K562 (cell line): ENCODE measurements around the gene SPAG16. TPM values are rescaled to one million over a fixed set of nuclear protein-coding genes. Genes with fewer than 3 reads are reported as not detected.

Experiments
- ATAC-seq: fragments of 200-7000 bp; cut with Tn5 transposase; 3 replicates; pipeline ENCODE4 v1.9.1; 2020; ENCODE audit warnings: moderate library complexity
- BruUV-seq: library from RNA; stranded (reverse); fragments of 400-500 nt; replicated peaks from 2 replicates; lab custom pipeline; 2021; lab: Mats Ljungman, UMichigan
- CTCF ChIA-PET: fragments of 300-600 bp; formaldehyde crosslinking; extraction: SDS; loops from one replicate; lab custom pipeline; 2021; ENCODE audit warnings: low intra/inter-chr PET ratio; lab: Yijun Ruan, JAX
- POLR2A ChIA-PET: fragments of 300-600, 350-650 bp; sonication (Branson Sonifier 250); formaldehyde crosslinking; extraction: SDS; loops from one replicate; lab custom pipeline; 2021; ENCODE audit warnings: antibody characterized with exemption, inconsistent platforms; lab: Yijun Ruan, JAX
- DNase-seq, 4 experiments: peaks; one replicate each; pipeline versions ENCODE4 v3.0.0 to v3.0.0-alpha.2; 2011 to 2018; ENCODE audit warnings: low spot score in 3 of 4, mixed read lengths in 3 of 4; ENCODE audit errors: extremely low read depth in 1 of 4
- FAIRE-seq: peaks from 2 replicates; lab custom pipeline; 2011; peaks lifted over from hg19 to GRCh38; lab: Jason Lieb, UNC
- H2AFZ ChIP-seq: 2 replicates; pipeline ENCODE4 v1.6.0; 2011; ENCODE audit warnings: low read depth, low read length, control low read depth, inconsistent platforms
- H3K27ac ChIP-seq: fragments of 200-600 bp; 3 replicates; pipeline ENCODE4 v1.8.0; 2011; ENCODE audit warnings: low read depth, mild to moderate bottlenecking, control low read depth, inconsistent platforms, low read length, moderate library complexity, mixed read lengths; ENCODE audit errors: extremely low read depth
- H3K27me3 ChIP-seq, 2 experiments: fragments of 300-600 bp in 1 of 2; 2 replicates in 1 of 2; 3 replicates in 1 of 2; pipeline versions ENCODE4 v1.6.0 to v1.8.0; 2011; ENCODE audit warnings: inconsistent platforms in 2 of 2, low read length in 2 of 2, mild to moderate bottlenecking in 1 of 2, mixed read lengths in 1 of 2, moderate library complexity in 1 of 2; ENCODE audit not compliant: control insufficient read depth in 2 of 2, insufficient read depth in 2 of 2
- H3K36me3 ChIP-seq: fragments of 300-600 bp; 3 replicates; pipeline ENCODE4 v1.8.0; 2011; ENCODE audit warnings: mild to moderate bottlenecking, low read length, inconsistent platforms; ENCODE audit not compliant: control insufficient read depth, insufficient read depth
- H3K4me1 ChIP-seq, 2 experiments: fragments of 200-600 bp in 1 of 2; replicated peaks in 1 of 2; 2 replicates in 1 of 2; 3 replicates in 1 of 2; pipeline versions ENCODE4 v1.5.1 to v1.8.0; 2011; ENCODE audit warnings: inconsistent platforms in 2 of 2, low read length in 2 of 2, mild to moderate bottlenecking in 1 of 2, mixed read lengths in 1 of 2, moderate library complexity in 1 of 2; ENCODE audit not compliant: control insufficient read depth in 2 of 2, insufficient read depth in 2 of 2
- H3K4me2 ChIP-seq: 2 replicates; pipeline ENCODE4 v1.6.1; 2011; ENCODE audit warnings: low read length, control low read depth, inconsistent platforms, mixed read lengths; ENCODE audit not compliant: insufficient read depth
- H3K4me3 ChIP-seq: fragments of 200-600 bp; sonication (generic), shearing (Covaris generic); 2 replicates; pipeline ENCODE4 v1.5.1; 2016; ENCODE audit warnings: control low read depth, inconsistent platforms
- H3K79me2 ChIP-seq: fragments of 200-600 bp; 3 replicates; pipeline ENCODE4 v1.8.0; 2011; ENCODE audit warnings: low read length, inconsistent platforms; ENCODE audit not compliant: control insufficient read depth, insufficient read depth
- H3K9ac ChIP-seq, 2 experiments: 2 replicates each; pipeline versions ENCODE4 v1.6.0 to v1.6.1; 2011; ENCODE audit warnings: low read depth in 2 of 2, low read length in 2 of 2, control low read depth in 1 of 2, inconsistent platforms in 1 of 2, mild to moderate bottlenecking in 1 of 2, mixed read lengths in 1 of 2; ENCODE audit not compliant: insufficient read depth in 1 of 2
- H3K9me1 ChIP-seq: one replicate; pipeline ENCODE4 v1.6.0; 2011; ENCODE audit warnings: inconsistent platforms, mild to moderate bottlenecking, low read length, moderate library complexity; ENCODE audit not compliant: control insufficient read depth, insufficient read depth
- H3K9me3 ChIP-seq: replicated peaks from 2 replicates; pipeline ENCODE4 v1.5.1; 2011; ENCODE audit warnings: low read depth, low read length, inconsistent platforms; ENCODE audit not compliant: control insufficient read depth, insufficient read depth
- H4K20me1 ChIP-seq: replicated peaks from 2 replicates; pipeline ENCODE4 v1.6.1; 2011; ENCODE audit warnings: low read length, inconsistent platforms, mixed read lengths; ENCODE audit not compliant: control insufficient read depth, insufficient read depth
- ILF3 ChIP-seq: fragments of 450-650 bp; IDR thresholded peaks from 2 replicates; pipeline ENCODE4 v1.6.1; 2018; ENCODE audit warnings: antibody characterized with exemption, mild to moderate bottlenecking, moderate library complexity, borderline replicate concordance
- KAT8 ChIP-seq: fragments of 450-650 bp; IDR thresholded peaks from 2 replicates; pipeline ENCODE4 v1.6.1; 2016; ENCODE audit warnings: low read depth, mild to moderate bottlenecking
- MEIS2 ChIP-seq: fragments of 450-650 bp; IDR thresholded peaks from 2 replicates; pipeline ENCODE4 v1.6.1; 2014; ENCODE audit warnings: mild to moderate bottlenecking; ENCODE audit not compliant: partially characterized antibody
- MXI1 ChIP-seq: IDR thresholded peaks from 2 replicates; pipeline ENCODE4 v1.6.1; 2011; ENCODE audit warnings: low read depth, mild to moderate bottlenecking, improper control_type of control experiment, low read length
- PTBP1 ChIP-seq: fragments of 200-400 bp; formaldehyde crosslinking; IDR thresholded peaks from 2 replicates; pipeline ENCODE4 v1.6.1; 2017; ENCODE audit warnings: low read depth, low read length
- RBBP5 ChIP-seq: fragments of 200-600 bp; sonication (generic); IDR thresholded peaks from 2 replicates; pipeline ENCODE4 v1.6.1; 2012; ENCODE audit warnings: borderline replicate concordance, mild to moderate bottlenecking, low read length, control low read depth, inconsistent platforms; ENCODE audit not compliant: insufficient read depth, poor library complexity, severe bottlenecking
- RBM14 ChIP-seq: fragments of 200-400 bp; formaldehyde crosslinking; IDR thresholded peaks from 2 replicates; pipeline ENCODE4 v1.6.1; 2018; ENCODE audit warnings: low read depth, mild to moderate bottlenecking, low read length, moderate library complexity, borderline replicate concordance; ENCODE audit not compliant: insufficient read depth
- ZKSCAN1 ChIP-seq: fragments of 150-350 bp; IDR thresholded peaks from 2 replicates; pipeline ENCODE4 v1.6.1; 2016; ENCODE audit warnings: low read depth, low read length
- ZNF12 ChIP-seq: sonication (generic); formaldehyde crosslinking; IDR thresholded peaks from 2 replicates; pipeline ENCODE4 v1.4.0; 2020; ENCODE audit warnings: mild to moderate bottlenecking, missing genetic modification reagents
- ZNF217 ChIP-seq: sonication (generic); formaldehyde crosslinking; IDR thresholded peaks from 2 replicates; pipeline ENCODE4 v1.8.0; 2022; ENCODE audit warnings: mild to moderate bottlenecking, missing genetic modification reagents
- WGBS: fragments of 100-300 bp; shearing (Covaris generic); methylation state at CpG from one replicate; pipeline ENCODE4 v1.1.6; 2016; ENCODE audit warnings: low coverage, mixed read lengths; ENCODE audit not compliant: insufficient coverage; ENCODE audit errors: missing lambda C conversion rate; 5-methylcytosine and 5-hydroxymethylcytosine counted together
- in situ Hi-C: fragments of 300-500 bp; cut with MboI; formaldehyde crosslinking; loops from 4 replicates; pipeline ENCODE4 v1.15.0; 2018; ENCODE audit warnings: inconsistent platforms, mixed read lengths
- intact Hi-C: fragments of 100-400 bp; cut with micrococcal nuclease; formaldehyde crosslinking; loops from 2 replicates; pipeline ENCODE4 v1.14.2; 2022
- polyA plus RNA-seq, 8 experiments: library from polyadenylated mRNA; depleted of rRNA in 4 of 8; stranded (reverse) in 5 of 8; unstranded in 3 of 8; fragments of >200 nt; fragmentation: Nextera tagmentation in 2 of 8; fragmentation: Illumina TruSeq in 1 of 8; extraction: Ambion mirVana in 2 of 8; extraction: Trizol in 1 of 8; gene quantifications; 2 replicates each; pipeline versions ENCODE4 v1.2.1 to v1.2.3, GENCODE V29; 2011 to 2014; ENCODE audit warnings: inconsistent platforms in 1 of 8, missing spikeins in 1 of 8
- total RNA-seq, 7 experiments: library from RNA; depleted of rRNA in 6 of 7; stranded (reverse); fragments of >200 nt in 6 of 7; fragmentation: Illumina TruSeq in 2 of 7; extraction: Trizol in 2 of 7; gene quantifications; 2 replicates each; pipeline versions ENCODE4 v1.2.1 to v1.2.3, GENCODE V29; 2011 to 2021; ENCODE audit warnings: low replicate concordance in 1 of 7

The SPAG16 gene
- total and polyA plus RNA-seq, 9 of the 15 experiments (the other 6 are each of a cell fraction or from before 2014, with no cell fraction given), result 0.98 to 5.9 (median 3.5) TPM

GRCh38 chr2:214035921-214036320 is 751.7 kb downstream of the SPAG16 start:
- WGBS, result 0% methylated on average over 1 of the region's 2 CpGs

GRCh38 chr2:214038186-214038585 is 753.9 kb downstream of the SPAG16 start:
- ChIA-PET POLR2A (no interaction called here), CTCF (no interaction called here)
- Histone ChIP-seq H3K4me3 (no peak overlapping the region), H3K9me3 (no peaks in the 10 kb centered on the region), H3K27me3 (no peaks in the 10 kb centered on the region), H3K36me3 (no peaks in the 10 kb centered on the region), H4K20me1 (no peaks in the 10 kb centered on the region), H3K79me2 (no peaks in the 10 kb centered on the region), H3K9me1 (no peaks in the 10 kb centered on the region), H3K27ac (no peak overlapping the region), H2AFZ (no peak overlapping the region), H3K4me1 (no peaks in the 10 kb centered on the region), H3K9ac (no peak overlapping the region), H3K4me2 (no peak overlapping the region)
- intact Hi-C loops, result no loop called here
- TF ChIP-seq PTBP1, result no peak
- no peak for TF ChIP-seq RBM14
- TF ChIP-seq MXI1, result no peak
- no peak for ATAC-seq
- no peak for DNase-seq
- in situ Hi-C loops, result no loop called here
- no TSS peak for BruUV-seq
- no peak for FAIRE-seq

More at GRCh38 chr2:214035921-214036320, 751.7 kb downstream of the SPAG16 start:
- H3K9me3 ChIP-seq, result no peaks in the 10 kb centered on the region
- no peaks in the 10 kb centered on the region for H4K20me1 ChIP-seq
- ChIA-PET CTCF (no interaction called here), POLR2A (no interaction called here)
- no peak overlapping the region for H2AFZ ChIP-seq
- no TSS peak for BruUV-seq
- H3K4me1 ChIP-seq, result no peaks in the 10 kb centered on the region
- H3K79me2 ChIP-seq, result no peaks in the 10 kb centered on the region
- H3K27me3 ChIP-seq, result no peaks in the 10 kb centered on the region
- H3K4me2 ChIP-seq, result no peak overlapping the region
- H3K27ac ChIP-seq, result no peak overlapping the region
- no peaks in the 10 kb centered on the region for H3K36me3 ChIP-seq
- H3K9ac ChIP-seq, result no peak overlapping the region
- H3K4me3 ChIP-seq, result no peak overlapping the region
- in situ Hi-C loops, result no loop called here
- TF ChIP-seq ZNF12 (CRISPR knock-in tag) (no peak), ZKSCAN1 (no peak), KAT8 (no peak), ZNF217 (CRISPR knock-in tag) (no peak), ILF3 (no peak), RBBP5 (no peak), MEIS2 (no peak)
- TF ChIP-seq, all 486 proteins: peak for 0
- H3K9me1 ChIP-seq, result no peaks in the 10 kb centered on the region
- ATAC-seq (no peak), DNase-seq (no peak), FAIRE-seq (no peak)
- intact Hi-C loops, result no loop called here
